ENCODE measurements around the gene GHR.

DNA sequence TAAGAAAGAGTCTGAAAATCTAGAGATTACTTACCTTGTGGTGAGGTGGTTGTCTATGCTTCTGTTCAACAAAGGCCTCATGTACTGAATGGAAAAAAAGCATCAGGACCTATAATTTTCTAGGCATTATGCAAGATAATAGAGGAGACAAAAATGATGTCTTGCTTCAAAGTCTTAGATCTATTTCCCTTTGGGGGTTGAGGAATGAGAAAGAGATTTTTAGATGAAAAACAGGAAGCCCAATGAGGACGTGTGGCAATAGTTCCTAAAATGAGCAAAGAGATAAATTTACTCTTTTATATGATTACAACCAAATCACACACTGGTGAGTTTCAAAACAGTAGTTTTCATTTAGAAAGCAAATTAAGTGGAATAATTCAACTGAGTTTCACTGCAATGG, 99.5 kb downstream of the GHR start:
- TF ChIP-seq, protein P1, sequence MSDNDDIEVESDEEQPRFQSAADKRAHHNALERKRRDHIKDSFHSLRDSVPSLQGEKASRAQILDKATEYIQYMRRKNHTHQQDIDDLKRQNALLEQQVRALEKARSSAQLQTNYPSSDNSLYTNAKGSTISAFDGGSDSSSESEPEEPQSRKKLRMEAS (IDR thresholded peaks at IDR 0.05; ENCODE audit: low read depth, low read length) = no peak
- TF ChIP-seq POLR2A (IDR thresholded peaks at IDR 0.05; ENCODE audit: extremely low read depth, insufficient read length) (no peak), MYC (IDR thresholded peaks at IDR 0.05; ENCODE audit: low read depth, low read length) (no peak)
- TF ChIP-seq, protein P2, sequence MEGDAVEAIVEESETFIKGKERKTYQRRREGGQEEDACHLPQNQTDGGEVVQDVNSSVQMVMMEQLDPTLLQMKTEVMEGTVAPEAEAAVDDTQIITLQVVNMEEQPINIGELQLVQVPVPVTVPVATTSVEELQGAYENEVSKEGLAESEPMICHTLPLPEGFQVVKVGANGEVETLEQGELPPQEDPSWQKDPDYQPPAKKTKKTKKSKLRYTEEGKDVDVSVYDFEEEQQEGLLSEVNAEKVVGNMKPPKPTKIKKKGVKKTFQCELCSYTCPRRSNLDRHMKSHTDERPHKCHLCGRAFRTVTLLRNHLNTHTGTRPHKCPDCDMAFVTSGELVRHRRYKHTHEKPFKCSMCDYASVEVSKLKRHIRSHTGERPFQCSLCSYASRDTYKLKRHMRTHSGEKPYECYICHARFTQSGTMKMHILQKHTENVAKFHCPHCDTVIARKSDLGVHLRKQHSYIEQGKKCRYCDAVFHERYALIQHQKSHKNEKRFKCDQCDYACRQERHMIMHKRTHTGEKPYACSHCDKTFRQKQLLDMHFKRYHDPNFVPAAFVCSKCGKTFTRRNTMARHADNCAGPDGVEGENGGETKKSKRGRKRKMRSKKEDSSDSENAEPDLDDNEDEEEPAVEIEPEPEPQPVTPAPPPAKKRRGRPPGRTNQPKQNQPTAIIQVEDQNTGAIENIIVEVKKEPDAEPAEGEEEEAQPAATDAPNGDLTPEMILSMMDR (IDR thresholded peaks at IDR 0.05; ENCODE audit: low read depth, low read length) = no peak

Measured in NB4 (cell line).